22Rv1 (cell line): ENCODE data around the gene DYNLT4.
A peak's percentile ranks its signal among the peaks of the same experiment; 100 is the strongest.

Experiments
- H3K27ac ChIP-seq: fragments of 450-650 bp; 2 replicates; pipeline ENCODE4 v1.5.1; 2017
- CTCF ChIP-seq: fragments of 450-650 bp; IDR thresholded peaks from 2 replicates; pipeline ENCODE4 v1.5.1; 2017; ENCODE audit warnings: mild to moderate bottlenecking
- ZFX ChIP-seq: fragments of 450-650 bp; IDR thresholded peaks from 2 replicates; pipeline ENCODE4 v1.6.1; 2017; ENCODE audit warnings: antibody characterized with exemption, borderline replicate concordance

Gene DYNLT4

GRCh38 chr1:44807364-44808062 lies 362 bp upstream of the DYNLT4 start:
- TF ChIP-seq CTCF (no peak), ZFX (no peak)
- peak overlapping the region; percentile 94 for H3K27ac ChIP-seq

DNA sequence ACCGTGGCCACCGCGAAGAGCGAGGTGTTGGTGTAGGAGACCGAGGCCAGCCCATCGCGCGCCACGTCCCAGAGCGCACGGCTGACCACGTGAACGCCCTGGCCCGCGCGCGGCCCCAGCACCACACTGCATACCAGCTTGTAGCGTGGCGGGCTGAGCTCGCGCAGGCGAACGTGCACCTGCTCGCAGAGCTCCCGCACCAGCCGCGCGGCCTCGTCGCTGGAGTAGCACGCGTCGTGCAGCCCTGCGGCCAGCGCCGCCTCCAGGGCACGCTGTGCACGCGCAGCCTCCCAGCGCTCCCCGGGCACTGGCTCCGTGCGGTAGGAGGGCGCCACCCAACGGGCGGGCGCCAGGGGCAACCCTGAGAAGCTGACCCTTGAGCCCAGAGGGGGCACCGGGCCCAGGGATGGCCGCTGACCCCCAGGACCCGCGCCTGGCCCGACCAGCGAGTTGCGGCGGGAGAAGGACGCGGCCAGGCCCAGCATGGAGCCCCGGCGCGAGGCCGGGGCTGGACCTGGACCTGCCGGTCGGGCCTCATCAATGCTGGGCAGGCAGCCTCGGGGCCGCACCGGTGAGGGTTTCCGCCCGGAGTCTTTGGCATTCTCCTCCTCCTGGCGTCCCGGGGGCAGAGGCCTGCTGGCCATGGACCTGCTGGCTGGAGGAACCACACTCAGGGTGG lies 987 bp downstream of the DYNLT4 start:
- H3K27ac ChIP-seq = peak overlapping the region; percentile 94
- no peak; the same call in 1 of the 2 replicates for TF ChIP-seq CTCF
- TF ChIP-seq ZFX = no peak

DNA sequence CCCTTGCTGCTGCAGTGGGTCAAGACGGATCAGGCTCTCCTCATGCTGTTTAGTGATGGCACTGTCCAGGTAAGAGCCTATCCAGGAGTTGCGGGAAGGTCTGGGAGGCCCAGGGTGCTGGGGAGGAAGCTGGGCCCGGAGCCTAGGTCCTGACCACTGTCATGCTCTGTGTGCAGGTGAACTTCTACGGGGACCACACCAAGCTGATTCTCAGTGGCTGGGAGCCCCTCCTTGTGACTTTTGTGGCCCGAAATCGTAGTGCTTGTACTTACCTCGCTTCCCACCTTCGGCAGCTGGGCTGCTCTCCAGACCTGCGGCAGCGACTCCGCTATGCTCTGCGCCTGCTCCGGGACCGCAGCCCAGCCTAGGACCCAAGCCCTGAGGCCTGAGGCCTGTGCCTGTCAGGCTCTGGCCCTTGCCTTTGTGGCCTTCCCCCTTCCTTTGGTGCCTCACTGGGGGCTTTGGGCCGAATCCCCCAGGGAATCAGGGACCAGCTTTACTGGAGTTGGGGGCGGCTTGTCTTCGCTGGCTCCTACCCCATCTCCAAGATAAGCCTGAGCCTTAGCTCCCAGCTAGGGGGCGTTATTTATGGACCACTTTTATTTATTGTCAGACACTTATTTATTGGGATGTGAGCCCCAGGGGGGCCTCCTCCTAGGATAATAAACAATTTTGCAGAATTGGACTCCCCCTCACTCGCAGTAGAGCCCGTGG lies 1.7 kb downstream of the DYNLT4 start:
- peak overlapping the region; percentile 94 for H3K27ac ChIP-seq
- TF ChIP-seq ZFX = no peak
- no peak for TF ChIP-seq CTCF

DNA sequence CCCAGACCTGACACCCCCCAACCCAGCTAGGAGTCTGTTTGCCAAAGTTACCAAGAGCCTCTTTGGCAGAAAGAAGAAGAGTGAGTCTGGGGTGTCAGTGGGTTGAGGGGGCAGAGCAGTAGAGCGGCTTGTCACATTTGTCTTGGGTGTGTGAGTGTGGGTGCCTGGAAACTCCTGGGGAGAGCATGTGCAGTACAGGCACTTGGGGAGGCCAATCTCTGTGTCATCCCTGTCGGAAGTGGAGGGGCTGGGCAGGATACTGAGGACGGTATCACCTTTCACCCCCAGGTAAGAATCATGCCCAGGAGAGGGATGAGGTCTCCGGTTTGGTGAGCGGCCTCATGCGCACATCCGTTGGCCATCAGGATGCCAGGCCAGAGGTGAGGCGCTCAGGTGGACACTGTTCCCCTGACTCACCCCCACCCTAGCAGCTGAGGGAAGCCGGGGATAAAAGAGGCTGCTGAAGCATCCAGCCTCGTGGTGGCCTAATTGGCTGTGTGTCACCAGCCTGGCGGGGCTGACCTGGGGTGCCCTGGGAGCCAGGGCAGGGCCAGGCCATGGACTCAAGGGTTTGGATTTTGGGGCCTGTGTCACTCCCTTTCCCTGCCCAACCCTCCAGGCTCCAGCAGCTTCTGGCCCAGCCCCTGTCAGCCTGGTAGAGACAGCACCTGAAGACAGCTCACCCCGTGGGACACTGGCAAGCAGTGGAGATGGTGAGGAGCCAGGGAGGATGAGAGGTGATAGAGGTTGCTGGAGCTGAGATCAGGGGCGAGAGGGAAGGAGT lies 3.6 kb downstream of the DYNLT4 start:
- H3K27ac ChIP-seq = no peak overlapping the region
- no peak for TF ChIP-seq CTCF
- TF ChIP-seq ZFX = no peak

DNA sequence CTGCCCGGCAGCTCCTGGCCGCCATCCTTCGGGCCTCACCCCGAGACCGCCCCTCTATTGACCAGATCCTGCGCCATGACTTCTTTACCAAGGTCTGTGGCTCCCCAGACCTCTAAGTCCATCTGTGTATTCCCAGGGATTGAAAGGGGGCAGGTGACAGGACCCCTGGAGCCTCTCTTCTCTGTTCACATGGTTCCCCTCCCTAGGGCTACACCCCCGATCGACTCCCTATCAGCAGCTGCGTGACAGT lies 4.2 kb downstream of the DYNLT4 start:
- H3K27ac ChIP-seq = no peak overlapping the region
- no peak for TF ChIP-seq ZFX
- TF ChIP-seq CTCF = no peak

DNA sequence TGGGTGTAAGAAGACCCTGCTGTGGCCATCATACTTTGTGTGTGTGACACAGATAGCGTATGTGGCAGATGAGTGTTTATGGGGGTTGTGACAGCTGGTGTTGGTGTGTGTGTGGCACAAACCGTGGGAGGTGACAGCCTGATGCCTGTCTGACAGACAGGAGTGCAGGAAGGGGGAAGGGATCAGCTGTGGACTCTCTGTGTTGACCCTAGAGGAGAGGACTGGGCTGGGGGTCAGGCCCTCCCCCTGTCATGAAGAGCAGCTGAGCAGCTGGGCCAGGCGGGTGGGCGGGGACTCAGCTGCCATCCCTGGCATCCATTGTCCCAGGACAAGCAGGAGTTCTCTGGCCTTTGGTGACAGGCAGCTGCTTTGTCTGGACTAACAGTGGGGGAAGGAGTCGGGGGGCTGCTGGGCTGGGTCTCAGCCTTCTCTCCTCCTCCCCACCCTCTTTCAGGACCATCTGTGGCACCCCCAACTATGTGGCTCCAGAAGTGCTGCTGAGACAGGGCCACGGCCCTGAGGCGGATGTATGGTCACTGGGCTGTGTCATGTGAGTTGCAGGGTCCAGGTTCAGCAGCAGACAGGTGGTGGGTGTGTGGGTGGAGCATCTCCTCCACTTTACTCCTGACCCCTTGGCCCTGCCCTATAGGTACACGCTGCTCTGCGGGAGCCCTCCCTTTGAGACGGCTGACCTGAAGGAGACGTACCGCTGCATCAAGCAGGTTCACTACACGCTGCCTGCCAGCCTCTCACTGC lies 4.7 kb downstream of the DYNLT4 start:
- 0 out of 2 replicates have a peak overlapping the region, but pooled peaks have one; percentile 7 for H3K27ac ChIP-seq
- TF ChIP-seq ZFX (no peak), CTCF (no peak)
